SH-SY5Y (cell line): ENCODE data around the gene HLA-A.

Source experiments
- GATA2 ChIP-seq: IDR thresholded peaks from 2 replicates; pipeline ENCODE4 v1.6.1; 2011; ENCODE audit warnings: mild to moderate bottlenecking, low read depth, low read length
- GATA3 ChIP-seq: IDR thresholded peaks from 2 replicates; pipeline ENCODE4 v1.6.1; 2011; ENCODE audit warnings: low read depth, mild to moderate bottlenecking, low read length, moderate library complexity

HLA-A gene

GRCh38 chr6:29982097-29982496 lies 39.8 kb downstream of the HLA-A start:
- TF ChIP-seq GATA2 (no peak), GATA3 (no peak)

GRCh38 chr6:29984232-29984631 lies 41.9 kb downstream of the HLA-A start:
- TF ChIP-seq GATA2 (no peak), GATA3 (no peak)

GRCh38 chr6:29984992-29985391 lies 42.7 kb downstream of the HLA-A start:
- TF ChIP-seq GATA2 (no peak), GATA3 (no peak)

- TF ChIP-seq GATA2 (no peak), GATA3 (no peak)
Measured at GRCh38 chr6:29986179-29986781, 43.9 kb downstream of the HLA-A start.

GRCh38 chr6:29989211-29989610 lies 46.9 kb downstream of the HLA-A start:
- TF ChIP-seq GATA3 (no peak), GATA2 (no peak)

- TF ChIP-seq GATA3 (no peak), GATA2 (no peak)
Measured at GRCh38 chr6:29990931-29991330, 48.6 kb downstream of the HLA-A start.

GRCh38 chr6:29992807-29993206 lies 50.5 kb downstream of the HLA-A start:
- TF ChIP-seq GATA3 (no peak), GATA2 (no peak)

GRCh38 chr6:29994826-29995225 lies 52.5 kb downstream of the HLA-A start:
- no peak for TF ChIP-seq GATA2
- no peak for TF ChIP-seq GATA3

GRCh38 chr6:29995340-29995777 lies 53.0 kb downstream of the HLA-A start:
- TF ChIP-seq GATA3 (no peak), GATA2 (no peak)
